ENCODE data around the gene MARCHF3.

MARCHF3 gene

GRCh38 chr5:126837906-126838539, 192.3 kb downstream of the MARCHF3 start:
- peak; percentile 46 for DNase-seq (ENCODE audit: low read depth)
- TF ChIP-seq CTCF (IDR thresholded peaks at IDR 0.05; ENCODE audit: insufficient read depth, low read depth, low read length, missing control alignments), result peak; percentile 50
- H3K4me3 ChIP-seq (ENCODE audit: low read length), result no peak overlapping the region

GRCh38 chr5:126837242-126837641, 193.1 kb downstream of the MARCHF3 start:
- no peak for TF ChIP-seq CTCF (IDR thresholded peaks at IDR 0.05; ENCODE audit: insufficient read depth, low read depth, low read length, missing control alignments)
- no peak for DNase-seq (ENCODE audit: low read depth)
- H3K4me3 ChIP-seq (ENCODE audit: low read length), result no peak overlapping the region

- H3K4me3 ChIP-seq (ENCODE audit: low read length), result no peak overlapping the region
- no peak for TF ChIP-seq CTCF (IDR thresholded peaks at IDR 0.05; ENCODE audit: insufficient read depth, low read depth, low read length, missing control alignments)
- no peak for DNase-seq (ENCODE audit: low read depth)
Measured at GRCh38 chr5:126836778-126837177, 193.6 kb downstream of the MARCHF3 start.

DNA sequence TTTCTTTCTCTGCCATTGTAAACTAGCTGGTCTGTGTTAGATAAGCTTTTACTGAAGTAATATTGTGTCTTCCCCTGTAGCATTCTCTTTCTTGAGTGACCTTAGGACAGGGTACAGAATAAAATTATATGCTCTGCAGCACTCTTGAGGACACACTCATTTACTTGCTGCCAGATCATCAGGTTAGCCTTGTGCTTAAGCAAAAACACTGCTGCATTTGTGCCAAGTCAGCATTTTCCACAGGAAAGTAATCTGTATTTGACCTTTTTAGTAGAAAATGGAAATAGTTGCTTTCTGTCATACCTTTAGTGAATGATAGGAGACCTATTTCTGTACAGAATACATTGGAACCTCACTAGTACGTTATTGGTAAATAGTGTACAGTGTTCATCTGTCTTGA, 199.2 kb downstream of the MARCHF3 start:
- no peak for TF ChIP-seq CTCF (IDR thresholded peaks at IDR 0.05; ENCODE audit: insufficient read depth, low read depth, low read length, missing control alignments)
- H3K4me3 ChIP-seq (ENCODE audit: low read length), result no peak overlapping the region
- no peak for DNase-seq (ENCODE audit: low read depth)

- TF ChIP-seq CTCF (IDR thresholded peaks at IDR 0.05; ENCODE audit: insufficient read depth, low read depth, low read length, missing control alignments), result no peak
- DNase-seq (ENCODE audit: low read depth), result no peak
- H3K4me3 ChIP-seq (ENCODE audit: low read length), result no peak overlapping the region
Measured at GRCh38 chr5:126830061-126830460, 200.3 kb downstream of the MARCHF3 start.

DNA sequence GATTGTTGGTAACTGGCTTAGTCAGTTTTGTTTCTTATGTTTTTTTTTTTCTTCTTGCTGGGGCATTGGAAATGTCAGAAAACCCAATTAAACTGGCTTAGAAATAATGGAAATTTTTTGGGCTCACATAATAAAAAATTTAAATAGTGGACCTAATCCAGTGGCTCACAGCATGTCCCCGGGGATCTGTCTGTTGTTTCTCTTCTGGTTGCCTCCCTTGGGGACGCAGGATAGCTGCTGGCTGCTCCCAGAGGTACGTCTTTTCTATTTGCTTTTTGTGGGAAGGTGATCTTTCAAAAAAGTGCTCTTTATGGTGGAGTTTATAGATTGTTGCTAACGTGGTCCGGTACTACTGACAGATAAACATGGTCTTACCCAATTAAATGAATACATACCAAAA, 201.3 kb downstream of the MARCHF3 start:
- TF ChIP-seq CTCF (IDR thresholded peaks at IDR 0.05; ENCODE audit: insufficient read depth, low read depth, low read length, missing control alignments), result no peak
- no peak overlapping the region for H3K4me3 ChIP-seq (ENCODE audit: low read length)
- DNase-seq (ENCODE audit: low read depth), result no peak

GRCh38 chr5:126826619-126827215, 203.6 kb downstream of the MARCHF3 start:
- peak; percentile 51 for DNase-seq (ENCODE audit: low read depth)
- no peak for TF ChIP-seq CTCF (IDR thresholded peaks at IDR 0.05; ENCODE audit: insufficient read depth, low read depth, low read length, missing control alignments)
- H3K4me3 ChIP-seq (ENCODE audit: low read length), result no peak overlapping the region
